ENCODE data around the gene RUBCN. TPM values are rescaled to one million over a fixed set of nuclear protein-coding genes. Genes with fewer than 3 reads are reported as not detected.
A peak's percentile ranks its signal among the peaks of the same experiment; 100 is the strongest.
"Not testable (repeated sequence)": the region's sequence is repeated elsewhere in the genome, so short reads cannot be mapped to it uniquely, and the experiment has no call there.

The RUBCN gene
- total RNA-seq, 1 donor: 28.1 TPM

DNA sequence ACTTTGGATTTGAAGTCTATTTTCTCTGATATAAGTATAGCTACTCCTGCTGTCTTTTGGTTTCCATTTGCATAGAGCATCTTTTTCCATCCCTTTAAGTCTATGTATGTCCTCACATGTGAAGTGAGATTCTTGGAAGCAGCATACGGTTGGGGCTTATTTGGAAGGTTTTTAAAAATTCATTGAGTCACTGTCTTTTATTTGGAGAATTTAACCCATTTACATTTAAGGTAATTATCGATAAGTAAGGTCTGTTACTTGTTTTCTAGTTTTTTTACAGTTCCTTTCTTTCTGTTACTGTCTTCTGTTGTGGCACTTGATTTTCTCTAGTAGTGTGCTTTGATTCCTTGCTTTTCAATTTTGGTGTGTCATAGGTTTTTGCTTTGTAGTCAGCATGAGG is 14.0 kb downstream of the RUBCN start:
- no peak overlapping the region for H3K4me3 ChIP-seq (ENCODE audit: low read depth, low read length)
- no peak for DNase-seq (ENCODE audit: low read depth)
- TF ChIP-seq, protein P1, sequence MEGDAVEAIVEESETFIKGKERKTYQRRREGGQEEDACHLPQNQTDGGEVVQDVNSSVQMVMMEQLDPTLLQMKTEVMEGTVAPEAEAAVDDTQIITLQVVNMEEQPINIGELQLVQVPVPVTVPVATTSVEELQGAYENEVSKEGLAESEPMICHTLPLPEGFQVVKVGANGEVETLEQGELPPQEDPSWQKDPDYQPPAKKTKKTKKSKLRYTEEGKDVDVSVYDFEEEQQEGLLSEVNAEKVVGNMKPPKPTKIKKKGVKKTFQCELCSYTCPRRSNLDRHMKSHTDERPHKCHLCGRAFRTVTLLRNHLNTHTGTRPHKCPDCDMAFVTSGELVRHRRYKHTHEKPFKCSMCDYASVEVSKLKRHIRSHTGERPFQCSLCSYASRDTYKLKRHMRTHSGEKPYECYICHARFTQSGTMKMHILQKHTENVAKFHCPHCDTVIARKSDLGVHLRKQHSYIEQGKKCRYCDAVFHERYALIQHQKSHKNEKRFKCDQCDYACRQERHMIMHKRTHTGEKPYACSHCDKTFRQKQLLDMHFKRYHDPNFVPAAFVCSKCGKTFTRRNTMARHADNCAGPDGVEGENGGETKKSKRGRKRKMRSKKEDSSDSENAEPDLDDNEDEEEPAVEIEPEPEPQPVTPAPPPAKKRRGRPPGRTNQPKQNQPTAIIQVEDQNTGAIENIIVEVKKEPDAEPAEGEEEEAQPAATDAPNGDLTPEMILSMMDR (IDR thresholded peaks at IDR 0.05; ENCODE audit: insufficient read depth, low read depth, low read length): no peak

DNA sequence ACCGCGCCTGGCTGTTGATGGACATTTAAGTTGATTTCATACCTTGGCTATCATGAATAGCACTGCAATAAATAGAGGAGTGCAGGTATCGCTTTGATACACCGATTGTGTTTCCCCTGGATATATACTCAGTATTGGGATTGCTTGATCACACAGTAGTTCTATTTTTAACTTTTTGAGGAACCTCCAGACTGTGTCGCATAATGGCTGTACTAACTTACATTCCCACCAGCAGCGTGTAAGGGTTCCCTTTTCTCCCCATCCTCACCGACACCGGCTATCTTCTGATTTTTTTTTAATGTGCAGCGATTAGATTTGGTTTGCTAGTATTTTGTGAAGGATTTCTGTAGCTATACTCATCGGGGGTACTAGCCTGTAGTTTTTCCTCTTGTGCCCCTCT is 16.0 kb downstream of the RUBCN start:
- no peak for DNase-seq (ENCODE audit: low read depth)
- no peak overlapping the region for H3K4me3 ChIP-seq (ENCODE audit: low read depth, low read length)
- TF ChIP-seq, protein P1 (IDR thresholded peaks at IDR 0.05; ENCODE audit: insufficient read depth, low read depth, low read length): no peak

- TF ChIP-seq, protein P1 (IDR thresholded peaks at IDR 0.05; ENCODE audit: insufficient read depth, low read depth, low read length): no peak
- no peak overlapping the region for H3K4me3 ChIP-seq (ENCODE audit: low read depth, low read length)
- DNase-seq (ENCODE audit: low read depth): peak; percentile 83
Observed at GRCh38 chr3:197718891-197719290, 17.8 kb downstream of the RUBCN start.

DNA sequence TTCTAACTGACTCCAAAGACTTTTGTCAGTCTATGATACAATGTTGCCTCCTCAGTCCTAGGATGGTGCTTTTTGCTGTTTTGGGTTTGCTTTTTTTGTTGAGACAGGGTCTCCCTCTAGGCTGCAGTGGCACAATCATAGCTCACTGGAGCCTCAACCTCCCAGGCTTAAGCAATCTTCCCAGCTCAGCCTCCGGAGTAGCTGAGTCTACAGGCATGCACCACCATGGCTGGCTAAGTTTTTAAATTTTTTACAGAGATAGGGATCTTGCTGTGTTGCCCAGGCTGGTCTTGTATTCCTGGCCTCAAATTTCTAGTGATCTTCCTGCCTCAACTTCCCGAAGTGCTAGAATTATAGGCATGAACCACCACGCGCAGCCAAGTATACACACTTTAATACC is 22.5 kb downstream of the RUBCN start:
- no peak for DNase-seq (ENCODE audit: low read depth)
- TF ChIP-seq, protein P1 (IDR thresholded peaks at IDR 0.05; ENCODE audit: insufficient read depth, low read depth, low read length): no peak
- H3K4me3 ChIP-seq (ENCODE audit: low read depth, low read length): no peak overlapping the region

DNA sequence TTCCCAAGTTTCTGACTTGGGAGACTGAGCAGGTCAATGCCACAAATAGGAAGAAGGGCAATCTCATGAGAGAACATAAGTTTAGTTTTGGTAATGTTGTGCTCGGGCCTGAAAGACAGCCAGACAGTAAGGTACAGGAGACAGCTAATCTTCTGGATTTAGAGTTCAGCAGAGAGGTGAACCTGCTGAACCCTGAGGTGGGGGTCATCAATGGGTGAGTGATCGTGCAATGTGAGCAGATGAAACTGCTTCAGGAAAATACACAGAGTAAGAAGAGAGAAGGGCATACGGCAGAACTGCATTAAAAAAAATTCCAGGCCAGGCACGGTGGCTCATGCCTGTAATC is 23.3 kb downstream of the RUBCN start:
- TF ChIP-seq, protein P1 (IDR thresholded peaks at IDR 0.05; ENCODE audit: insufficient read depth, low read depth, low read length): no peak
- peak; percentile 61 for DNase-seq (ENCODE audit: low read depth)
- no peak overlapping the region for H3K4me3 ChIP-seq (ENCODE audit: low read depth, low read length)

GRCh38 chr3:197711973-197712707 is 24.6 kb downstream of the RUBCN start:
- H3K4me3 ChIP-seq (ENCODE audit: low read depth, low read length): peak overlapping the region; percentile 56
- DNase-seq (ENCODE audit: low read depth): peak; percentile 99
- TF ChIP-seq, protein P1 (IDR thresholded peaks at IDR 0.05; ENCODE audit: insufficient read depth, low read depth, low read length): no peak

- not testable (repeated sequence) for H3K4me3 ChIP-seq (ENCODE audit: low read depth, low read length)
- DNase-seq (ENCODE audit: low read depth): peak; percentile 48
Observed at GRCh38 chr3:197710965-197711364, 25.7 kb downstream of the RUBCN start.
